DMS53 (cell line): ENCODE data around the gene BIN1.

Experiments
- DNase-seq: peaks from one replicate; lab custom pipeline; 2025; lab: John Stamatoyannopoulos, UW

The BIN1 gene

DNA sequence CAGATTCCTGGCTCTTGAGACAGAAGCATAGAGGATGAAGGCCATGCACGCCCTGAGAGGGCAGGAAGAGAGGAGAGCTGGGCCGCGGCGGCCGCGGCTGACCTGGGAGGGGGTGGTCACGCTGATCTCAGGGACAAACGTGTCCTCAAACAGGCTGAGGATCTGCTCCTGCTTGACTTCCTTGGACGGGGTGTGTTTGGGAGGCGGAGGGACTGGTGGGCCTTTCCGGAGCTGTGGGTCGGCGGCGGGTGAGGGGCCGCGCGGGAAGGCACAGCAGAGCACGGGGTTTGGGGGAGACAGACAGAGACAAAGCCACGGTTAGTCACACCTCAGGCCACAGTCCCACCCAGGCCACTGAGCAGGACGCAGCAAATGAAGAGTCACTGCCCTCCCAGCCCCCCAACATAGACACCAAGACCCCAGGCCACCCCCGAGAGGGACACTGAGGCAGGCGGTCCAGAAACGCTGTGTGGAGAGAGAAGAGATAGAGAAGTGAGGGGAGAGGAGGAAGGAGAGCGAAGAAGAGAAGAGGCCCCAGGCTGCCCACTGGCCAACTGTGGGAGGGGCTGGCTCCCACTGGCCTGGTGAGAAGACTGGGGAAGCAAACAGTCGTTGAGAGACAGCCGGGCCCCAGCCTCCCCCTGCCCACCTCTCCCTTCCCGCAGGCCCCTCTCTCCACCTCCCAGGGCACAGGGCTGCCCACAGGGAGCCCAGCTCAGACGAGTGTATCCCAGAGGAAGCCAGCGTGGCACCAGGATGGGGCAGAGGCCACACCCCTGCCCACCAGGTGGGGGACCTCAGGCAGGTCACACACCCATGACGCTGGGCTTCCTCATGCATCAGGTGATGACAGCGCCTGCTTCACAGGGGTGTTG lies 49.3 kb downstream of the BIN1 start:
- DNase-seq: no peak

DNA sequence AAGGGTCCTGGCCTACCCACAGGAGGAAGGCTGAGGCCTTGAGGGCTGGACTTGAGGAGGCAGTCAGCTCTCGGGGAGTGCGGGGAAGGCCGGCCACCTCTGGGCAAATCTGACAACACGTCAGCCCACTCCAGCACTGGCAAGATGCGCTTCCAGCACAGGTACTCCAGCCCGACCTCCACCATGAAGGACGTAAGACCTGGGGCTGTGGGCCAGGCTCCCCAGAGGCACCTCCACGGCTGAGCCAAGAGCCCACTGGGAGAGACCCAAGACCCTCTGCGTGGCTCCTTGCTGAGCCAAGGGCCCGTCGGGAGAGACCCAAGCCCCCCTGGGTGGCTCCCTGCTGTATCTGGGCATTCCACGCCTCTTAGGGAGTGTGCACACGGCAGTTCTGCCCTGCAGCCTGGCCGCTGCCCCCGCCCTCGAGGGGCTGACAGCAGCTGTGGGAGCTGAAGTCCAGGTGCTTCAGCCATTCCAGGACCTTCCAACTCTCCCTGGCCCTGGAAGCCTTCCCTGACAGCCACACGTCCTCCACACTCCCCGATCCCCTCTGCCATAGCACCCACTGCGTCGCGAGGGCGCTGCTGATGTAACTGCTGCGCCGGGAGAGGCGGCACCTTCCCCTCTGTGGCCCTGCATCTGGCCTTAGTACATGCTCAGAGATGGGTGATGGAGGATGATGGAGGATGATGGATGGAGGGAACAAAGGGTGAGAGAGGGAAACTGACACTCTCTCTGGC lies 50.2 kb downstream of the BIN1 start:
- DNase-seq: no peak

DNA sequence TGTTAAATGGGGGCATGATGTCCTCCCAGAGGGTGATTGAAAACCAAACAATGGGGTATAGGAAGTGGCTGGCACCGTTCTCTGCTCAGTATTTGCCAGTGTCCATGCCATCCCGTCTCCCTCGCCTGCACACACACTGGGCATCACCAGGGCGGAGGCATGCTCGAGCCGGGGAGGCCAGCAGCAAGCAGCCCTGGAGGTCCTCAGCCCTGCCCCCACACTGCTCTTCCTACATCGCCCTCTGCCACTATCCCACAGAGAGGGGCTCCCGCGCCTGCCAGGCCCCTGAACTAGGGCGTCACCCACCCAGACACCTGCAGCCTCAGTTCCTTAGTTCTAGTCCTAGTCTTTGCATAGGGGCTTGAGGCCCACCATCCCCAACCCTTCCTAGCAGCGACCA lies 50.9 kb downstream of the BIN1 start:
- DNase-seq: no peak

DNA sequence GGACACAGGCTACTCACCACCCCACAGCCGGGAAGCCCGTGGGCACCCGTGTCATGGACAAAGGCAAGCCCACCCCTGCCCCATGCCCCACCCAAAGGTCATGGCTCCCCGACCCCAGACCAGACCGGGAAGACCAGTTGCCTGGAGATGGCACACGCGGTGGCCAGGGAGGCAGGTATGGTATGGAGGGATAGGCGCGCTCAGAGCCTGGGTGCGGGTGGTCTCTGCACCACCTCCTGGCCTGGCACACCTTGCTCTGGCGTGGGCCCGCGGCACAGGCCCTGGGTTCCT lies 51.2 kb downstream of the BIN1 start:
- DNase-seq: no peak

DNA sequence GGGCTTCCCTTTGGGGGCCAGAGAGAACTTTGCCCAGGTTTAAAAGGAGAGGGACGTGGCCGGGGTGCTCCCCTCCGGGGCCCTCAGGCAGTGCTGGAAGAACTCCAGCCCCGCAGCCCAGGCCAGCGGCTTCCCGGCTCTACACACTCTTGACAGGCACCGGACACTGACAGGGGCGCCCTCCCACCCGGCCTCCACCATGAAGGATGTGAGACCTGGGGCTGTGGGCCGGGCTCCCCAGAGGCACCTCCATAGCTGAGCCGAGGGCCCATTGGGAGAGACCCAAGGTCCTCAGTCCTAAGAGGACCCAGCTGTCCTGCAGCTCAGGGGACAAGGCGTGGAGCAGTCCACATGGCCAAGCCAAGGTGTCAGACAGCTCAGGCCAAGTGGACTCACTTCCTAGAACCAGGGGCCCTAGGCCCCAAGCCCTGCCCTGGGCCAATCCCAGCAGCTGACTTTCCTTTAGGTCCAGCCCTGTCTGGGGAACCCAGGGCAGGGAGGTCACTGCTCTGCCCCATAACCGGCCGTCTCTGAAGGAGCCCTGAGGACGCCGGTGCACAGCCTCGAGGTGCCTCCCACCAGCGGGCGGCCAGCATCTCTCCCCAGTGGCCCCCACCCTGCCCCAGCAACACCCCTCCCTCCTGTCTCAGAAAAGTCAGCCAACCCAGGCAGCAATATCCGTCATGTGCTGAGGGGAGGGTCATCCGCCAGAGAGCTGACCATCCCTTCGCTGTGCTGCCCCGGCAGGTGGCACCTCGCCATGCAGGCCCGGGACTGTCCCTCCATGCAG lies 51.8 kb downstream of the BIN1 start:
- DNase-seq: no peak

DNA sequence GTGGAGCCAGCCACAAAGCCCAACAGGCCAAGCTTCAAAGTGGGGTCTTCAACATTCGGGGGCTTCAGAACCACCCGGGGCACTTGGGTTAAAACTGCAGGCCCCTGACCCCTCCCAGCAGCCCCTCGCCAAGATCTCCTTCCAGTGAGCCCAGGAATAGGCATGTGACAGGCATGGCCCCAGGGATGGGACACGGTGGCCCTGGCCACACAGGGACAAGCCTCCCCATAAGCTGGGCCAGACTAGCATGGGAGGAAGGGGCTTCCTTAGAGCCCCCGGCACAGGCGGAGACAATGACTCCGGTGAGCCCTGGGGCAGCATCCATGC lies 52.4 kb downstream of the BIN1 start:
- no peak for DNase-seq

DNA sequence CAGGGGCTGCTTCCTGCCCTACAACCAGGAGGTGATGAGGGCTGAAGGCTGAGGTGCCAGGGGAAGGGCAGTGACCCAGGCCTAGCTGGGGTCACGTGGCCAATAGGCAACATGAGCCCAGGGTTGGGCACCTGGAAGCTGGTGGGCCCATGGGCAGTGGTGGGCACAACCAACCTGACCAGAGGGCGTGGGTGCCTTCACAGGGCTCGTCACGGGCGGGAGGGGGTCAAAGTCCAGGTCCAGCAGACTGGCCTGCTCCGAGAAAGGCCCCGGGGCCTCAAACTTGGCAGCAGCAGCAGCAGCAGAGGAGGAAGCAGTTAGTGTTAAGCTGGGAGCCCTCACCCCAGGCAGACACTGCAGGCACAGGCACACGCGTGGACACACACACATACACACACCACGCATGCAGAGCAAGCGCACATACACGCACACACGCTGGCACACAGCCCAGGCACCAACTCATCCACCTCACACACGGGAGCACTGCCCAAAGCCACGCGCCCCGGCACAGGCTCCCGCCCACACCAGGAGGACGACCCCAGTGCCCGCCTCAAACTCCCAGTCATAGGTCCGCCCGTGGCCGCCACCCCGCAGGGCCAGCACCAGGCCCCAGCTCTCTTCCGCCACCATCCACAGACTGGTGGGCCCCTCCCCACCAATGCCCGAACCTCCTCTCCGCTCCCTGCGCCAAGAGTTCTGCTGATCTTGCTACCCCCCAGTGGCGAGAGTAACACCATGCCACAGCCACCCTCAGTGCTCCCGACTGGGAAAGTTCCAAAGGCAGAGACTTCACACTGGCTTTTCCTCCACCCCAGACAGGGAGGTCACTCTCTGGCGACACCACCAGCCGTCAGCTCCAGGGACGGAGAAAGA lies 53.0 kb downstream of the BIN1 start:
- DNase-seq: peak; percentile 21

DNA sequence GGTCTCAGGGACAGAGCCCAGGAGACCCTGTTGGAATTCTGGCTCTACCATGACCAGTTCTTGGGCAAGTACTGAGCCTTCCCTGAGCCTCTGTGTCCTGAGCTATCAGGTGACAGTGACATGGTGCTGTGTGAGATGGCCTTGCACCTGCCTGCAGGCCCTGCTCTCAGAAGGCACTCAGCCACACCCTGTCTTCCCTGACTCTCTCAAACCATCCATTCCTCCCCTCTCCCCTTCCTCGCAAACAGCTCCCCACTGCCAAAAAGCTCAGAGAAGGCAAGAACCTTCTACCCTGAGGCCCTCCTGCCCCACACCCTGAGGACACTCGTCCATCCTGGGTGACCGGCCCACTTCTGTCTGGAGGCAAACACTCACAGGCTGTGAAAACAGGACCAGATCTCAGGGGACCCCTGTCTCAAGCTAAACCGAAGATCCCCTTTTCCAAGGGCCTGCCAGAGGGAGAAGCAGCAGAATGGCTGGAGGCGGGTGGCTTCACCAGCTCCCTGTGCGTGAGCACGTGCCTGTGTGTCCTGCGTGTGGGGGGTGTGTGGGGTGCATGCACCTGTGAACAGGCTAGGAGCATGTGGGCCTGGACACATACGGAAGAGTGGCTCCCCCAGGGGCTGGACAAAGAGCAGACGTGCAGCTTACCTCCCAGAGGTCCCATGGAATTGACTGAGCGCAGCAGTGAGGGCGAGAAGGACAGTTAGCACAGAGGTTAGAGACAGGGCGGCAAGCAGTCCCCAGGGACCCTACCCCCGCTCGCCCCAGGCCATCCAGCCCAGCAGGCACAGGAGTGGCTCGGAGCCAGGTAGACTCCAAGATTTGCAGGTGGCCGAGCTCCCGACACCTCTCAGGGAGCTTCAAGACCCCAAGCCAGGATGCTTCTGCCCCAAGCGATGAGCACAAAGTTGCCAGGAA lies 53.9 kb downstream of the BIN1 start:
- peak; percentile 64 for DNase-seq

DNA sequence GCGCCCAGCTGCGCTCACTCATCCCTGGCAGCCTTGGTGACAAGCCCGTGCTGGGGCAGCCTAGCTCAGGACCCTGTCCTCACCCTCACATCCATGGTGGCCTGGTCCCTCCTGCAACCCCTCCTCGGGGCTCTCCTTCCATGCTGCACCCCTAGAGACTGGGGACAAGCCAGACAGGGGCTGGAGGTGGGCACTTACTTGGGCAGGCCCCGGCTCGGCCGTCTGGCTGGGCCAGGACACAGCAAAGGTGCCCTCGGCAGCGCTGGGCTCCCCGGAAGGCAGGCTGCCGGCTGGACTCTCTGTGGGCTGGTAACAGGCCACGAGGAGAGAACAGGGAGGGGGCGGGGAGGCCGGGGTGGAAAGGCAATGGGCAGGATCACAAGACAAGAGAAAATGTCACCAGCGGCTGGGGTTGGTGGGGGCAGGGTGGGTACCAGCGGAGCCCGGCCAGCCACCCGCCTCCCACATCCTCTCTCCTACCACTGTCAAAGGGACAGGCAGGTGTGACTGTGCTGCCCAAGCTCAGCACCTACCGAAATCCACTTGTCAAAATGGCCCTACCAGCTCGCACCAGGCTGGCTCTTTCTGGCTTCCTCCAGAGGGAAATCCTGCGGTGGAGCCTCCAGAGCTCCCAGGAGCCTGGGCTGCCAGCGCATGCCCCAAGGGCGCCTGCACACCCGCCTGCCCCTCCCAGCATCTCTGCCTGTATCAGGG lies 54.7 kb downstream of the BIN1 start:
- DNase-seq: peak; percentile 42

DNA sequence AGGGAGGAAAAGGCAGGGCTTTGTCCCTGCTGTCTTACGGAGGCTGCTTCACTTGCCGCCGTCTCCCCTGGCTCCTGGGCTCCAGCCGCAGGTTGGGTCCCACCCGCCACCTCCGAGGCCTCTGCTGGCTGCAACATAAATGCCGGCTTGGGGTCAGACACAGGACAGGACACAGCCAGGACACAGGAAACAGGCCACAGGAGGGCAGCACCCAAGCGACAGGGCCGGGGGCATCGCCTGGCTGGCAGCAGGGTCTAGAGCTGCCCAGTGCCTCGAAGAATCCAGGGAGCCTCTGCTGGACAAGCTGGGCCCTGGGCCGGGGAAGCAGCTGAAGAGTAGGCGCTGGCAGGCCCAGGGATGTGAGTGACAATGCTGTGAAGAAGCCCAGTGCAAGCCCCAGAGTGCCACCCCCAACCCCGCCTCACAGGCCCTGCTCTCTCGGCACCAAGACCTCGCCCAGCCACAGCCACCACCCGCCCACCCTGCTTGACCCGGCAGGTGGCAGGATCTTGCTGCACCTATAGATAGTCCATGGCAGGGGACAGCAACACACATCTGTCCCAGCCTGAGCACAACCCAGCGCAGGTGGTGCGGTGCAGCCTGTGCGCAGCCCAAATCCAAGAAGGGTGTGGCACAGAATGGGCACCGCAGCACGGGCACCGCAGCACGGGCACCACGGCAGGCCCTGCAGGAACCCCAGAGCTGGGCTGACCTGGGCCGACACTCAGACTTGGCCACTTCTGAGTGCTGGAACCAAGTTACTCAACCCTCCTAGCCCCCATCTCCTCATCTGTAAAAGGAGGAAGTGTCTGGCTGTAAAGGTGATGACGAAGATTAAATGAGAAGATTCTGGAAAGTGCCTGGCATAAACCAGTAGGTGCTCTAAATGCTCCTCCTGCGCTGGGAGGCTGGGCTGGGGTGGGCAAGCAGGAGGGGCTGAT lies 55.6 kb downstream of the BIN1 start:
- DNase-seq: peak; percentile 22

DNA sequence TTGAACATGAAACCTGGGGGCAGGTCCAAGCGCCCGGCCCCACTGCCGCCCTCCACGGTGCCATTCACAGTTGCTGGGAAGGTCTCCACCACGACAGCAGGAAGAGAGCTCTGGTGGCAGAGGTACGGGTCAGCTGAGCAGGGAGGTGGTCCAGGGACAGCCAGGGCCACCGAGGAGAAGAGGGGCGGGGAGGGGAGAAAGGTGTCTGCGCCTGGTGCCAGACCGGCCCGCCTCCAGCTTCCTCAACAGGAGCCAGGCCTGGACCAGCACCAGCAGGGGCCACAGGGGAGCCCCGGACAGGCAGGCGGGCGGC lies 56.2 kb downstream of the BIN1 start:
- DNase-seq: no peak

DNA sequence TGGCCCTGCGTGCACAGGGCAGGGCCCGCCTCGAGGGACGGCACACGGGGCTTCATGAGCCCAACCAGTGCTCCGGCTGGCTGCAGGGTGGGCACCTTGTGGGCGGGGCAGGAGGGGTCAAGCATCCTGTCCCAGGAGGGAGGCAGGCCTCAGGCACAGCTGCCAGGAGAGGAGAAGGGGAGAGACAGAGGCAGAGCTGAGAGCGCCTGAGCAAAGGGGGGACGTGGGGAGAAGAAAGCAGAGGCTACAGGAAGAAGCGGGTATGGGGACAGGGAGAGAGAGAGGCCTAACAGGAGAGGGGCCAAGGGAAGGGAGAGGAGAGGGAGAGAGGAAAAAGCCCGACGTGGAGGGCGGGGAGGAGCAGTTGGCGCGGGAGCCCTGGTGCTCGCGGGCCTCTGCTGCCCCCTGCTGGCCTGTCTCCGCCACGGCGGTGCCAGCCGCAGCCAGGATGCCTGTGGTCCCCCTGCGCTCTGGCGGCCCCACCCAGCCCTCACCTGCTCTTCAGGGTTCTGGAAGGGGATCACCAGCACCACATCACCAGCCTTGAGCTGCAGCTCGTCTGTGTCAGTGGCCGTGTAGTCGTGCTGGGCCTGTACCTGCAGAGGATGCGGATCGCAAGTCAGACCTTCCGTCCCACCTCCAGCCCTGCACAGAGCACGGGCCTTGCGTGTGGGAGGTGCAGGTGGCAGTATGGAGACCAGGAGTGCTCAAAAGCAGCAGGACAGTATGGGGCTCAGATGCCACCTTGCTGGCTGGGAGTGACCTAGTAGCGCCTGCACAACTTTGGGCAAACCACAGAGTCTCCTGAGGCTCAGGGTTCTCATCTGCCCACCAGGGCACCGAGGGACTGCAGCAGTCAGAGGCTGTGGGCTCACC lies 56.8 kb downstream of the BIN1 start:
- DNase-seq: peak; percentile 76

DNA sequence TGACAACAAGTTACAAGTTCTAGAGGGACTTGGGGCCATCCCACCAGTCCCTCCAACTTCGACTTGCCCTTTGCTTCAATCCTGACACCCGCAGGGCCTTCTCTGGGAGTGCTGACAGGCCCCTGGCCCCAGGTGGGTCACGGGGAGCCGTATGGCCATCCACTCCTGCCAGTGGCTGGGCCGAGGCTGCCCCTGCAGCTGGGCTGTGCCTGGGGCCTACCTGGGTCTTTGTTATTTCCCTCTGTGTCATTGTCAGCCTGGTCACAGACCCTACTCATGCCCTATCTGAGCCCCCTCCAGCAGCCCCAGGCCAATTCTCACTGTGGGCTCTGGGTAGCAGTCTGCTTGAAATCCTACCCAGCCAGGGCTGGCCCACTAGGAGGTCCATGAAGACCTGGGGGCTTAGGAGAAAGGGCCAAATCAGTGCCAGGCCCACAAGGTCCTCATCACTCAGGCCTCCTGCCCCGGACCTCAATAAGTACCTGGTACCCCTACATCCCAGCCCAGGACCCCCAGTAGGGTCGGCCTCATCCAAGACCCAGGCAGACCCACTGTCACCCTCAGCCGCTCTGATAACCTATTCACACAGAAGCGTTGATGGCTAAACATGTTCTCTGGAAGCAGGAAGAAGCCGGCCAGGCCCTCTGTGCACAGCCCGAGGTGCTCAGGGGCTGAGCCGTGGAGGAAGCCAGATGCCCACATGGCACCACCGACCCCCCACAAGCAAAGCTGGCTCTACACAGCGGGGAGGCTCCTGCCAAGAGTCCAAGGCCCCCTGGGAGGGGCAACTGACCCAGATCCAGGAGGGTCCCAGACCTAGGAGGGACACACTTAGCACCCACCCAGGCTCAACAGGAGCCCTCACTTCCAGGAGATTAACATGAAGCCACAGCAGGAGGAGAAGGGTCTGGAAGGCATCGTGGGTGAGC lies 57.7 kb downstream of the BIN1 start:
- no peak for DNase-seq

DNA sequence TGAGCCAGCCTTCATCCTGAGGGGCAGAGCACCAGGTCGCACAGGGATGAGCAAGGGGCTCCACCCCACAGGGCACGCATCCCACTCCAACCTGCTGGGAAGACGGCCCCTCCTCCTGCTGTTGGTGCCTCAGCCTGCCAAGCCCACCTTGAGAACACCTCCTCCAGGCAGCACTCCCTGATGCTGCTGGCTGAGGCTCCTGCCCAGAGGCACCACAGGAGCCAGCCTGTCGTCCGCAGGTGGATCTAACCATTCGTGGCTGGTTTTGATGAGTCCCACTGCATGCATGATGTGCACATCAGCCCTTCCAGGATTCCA lies 58.4 kb downstream of the BIN1 start:
- no peak for DNase-seq

DNA sequence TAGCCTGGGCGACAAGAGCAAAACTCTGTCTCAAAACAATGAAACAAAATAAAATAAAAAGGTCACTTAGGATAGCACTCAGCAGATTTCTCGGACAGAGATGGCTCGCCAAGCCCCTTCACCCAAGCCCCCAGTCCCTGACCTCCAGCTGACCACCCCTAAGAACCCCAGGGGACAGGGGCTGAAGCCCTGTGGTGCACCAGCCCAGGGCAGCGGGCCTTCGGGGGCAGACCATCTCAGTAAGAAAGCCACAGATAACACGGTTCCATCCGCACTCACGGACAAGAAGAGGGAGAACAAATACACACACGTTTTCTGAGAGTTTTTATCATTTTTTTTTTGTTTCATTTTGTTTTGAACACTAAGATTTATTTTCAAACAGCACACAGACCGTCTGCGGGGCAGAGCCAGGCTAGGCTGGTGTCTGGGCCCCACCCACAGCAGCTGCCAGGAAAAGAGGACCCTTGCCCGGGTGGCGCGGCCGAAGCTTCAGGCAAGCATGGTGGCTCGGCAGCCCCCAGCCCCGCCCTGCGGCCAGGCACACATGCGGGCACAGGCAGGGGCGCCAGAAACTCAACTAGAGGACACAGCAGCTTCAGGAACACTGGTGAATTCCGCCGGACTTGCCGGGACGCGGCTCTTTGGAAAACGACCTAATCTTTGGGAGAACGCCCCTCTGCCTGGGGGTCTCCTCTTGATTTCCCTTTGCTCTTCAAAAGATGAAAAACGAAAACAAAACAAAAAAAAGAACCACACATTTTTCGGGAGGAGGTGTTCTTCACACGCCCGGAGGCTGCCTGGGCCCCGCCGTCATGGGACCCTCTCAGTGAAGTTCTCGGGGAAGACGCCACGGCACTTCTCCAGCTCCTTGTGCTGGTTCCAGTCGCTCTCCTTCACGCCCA lies 59.0 kb downstream of the BIN1 start:
- DNase-seq: no peak

DNA sequence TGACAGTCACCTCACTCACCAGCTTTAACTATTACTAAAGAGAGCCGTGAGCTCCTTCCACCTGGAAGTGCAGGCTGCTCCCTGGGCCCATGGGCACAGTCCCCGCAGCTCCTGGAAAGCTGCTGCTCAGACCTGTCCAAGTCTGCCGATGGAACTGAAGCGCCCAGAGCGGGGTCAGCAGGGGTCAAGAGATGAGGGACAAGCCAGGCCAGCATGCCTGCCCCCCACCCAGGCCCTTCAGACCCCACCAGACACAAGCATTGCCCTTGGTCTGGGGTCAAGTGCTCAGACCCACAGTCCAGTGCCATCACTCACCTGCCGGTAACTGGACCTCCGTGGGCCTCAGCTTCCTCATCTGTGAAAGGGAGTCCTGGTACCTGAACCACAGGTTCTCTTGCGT lies 59.9 kb downstream of the BIN1 start:
- DNase-seq: no peak
